CD14-positive monocyte (primary cell): ENCODE measurements around the gene PFKFB1. TPM values are rescaled to one million over a fixed set of nuclear protein-coding genes. Genes with fewer than 3 reads are reported as not detected.

ENCODE experiments used
- DNase-seq, 3 donors: peaks; one replicate each; pipeline ENCODE4 v3.0.0-alpha.2; 2011 to 2022
- H2AFZ ChIP-seq: 2 replicates; pipeline ENCODE4 v1.6.0; 2012; ENCODE audit warnings: mild to moderate bottlenecking, low read depth, low read length, inconsistent platforms; ENCODE audit not compliant: insufficient read depth, poor library complexity, severe bottlenecking
- H3K27ac ChIP-seq, 2 donors: 1 replicate in 1 of 2; 2 replicates in 1 of 2; pipeline ENCODE4 v1.5.1; 2012 to 2013; ENCODE audit warnings: low read length in 2 of 2, control low read depth in 1 of 2, inconsistent platforms in 1 of 2, low read depth in 1 of 2, mild to moderate bottlenecking in 1 of 2
- H3K27me3 ChIP-seq, 2 donors: one replicate each; pipeline versions ENCODE4 v1.6.0 to v1.6.1; 2011 to 2013; ENCODE audit warnings: low read length in 2 of 2; ENCODE audit not compliant: control insufficient read depth in 2 of 2, insufficient read depth in 2 of 2
- H3K36me3 ChIP-seq, 2 donors: replicated peaks in 1 of 2; 1 replicate in 1 of 2; 2 replicates in 1 of 2; pipeline versions ENCODE4 v1.5.1 to v1.6.1; 2012 to 2013; ENCODE audit warnings: low read length in 2 of 2, control low read depth in 1 of 2, inconsistent platforms in 1 of 2, mild to moderate bottlenecking in 1 of 2; ENCODE audit not compliant: insufficient read depth in 2 of 2, control insufficient read depth in 1 of 2
- H3K4me1 ChIP-seq, 2 donors: 1 replicate in 1 of 2; 2 replicates in 1 of 2; pipeline versions ENCODE4 v1.5.1 to v1.6.1; 2012 to 2013; ENCODE audit warnings: low read length in 2 of 2, control low read depth in 1 of 2, inconsistent platforms in 1 of 2, mild to moderate bottlenecking in 1 of 2, moderate library complexity in 1 of 2; ENCODE audit not compliant: insufficient read depth in 2 of 2, control insufficient read depth in 1 of 2
- H3K4me2 ChIP-seq: replicated peaks from 2 replicates; pipeline ENCODE3; 2012; ENCODE audit warnings: low read length, moderate library complexity, mild to moderate bottlenecking; ENCODE audit not compliant: poor library complexity, severe bottlenecking; ENCODE audit errors: extremely low read depth
- H3K4me3 ChIP-seq, 3 experiments: fragments of 200-600 bp in 1 of 3; sonication (generic) in 1 of 3; replicated peaks in 1 of 3; 1 replicate in 2 of 3; 2 replicates in 1 of 3; pipeline ENCODE4 v1.5.1; 2011 to 2013; ENCODE audit warnings: low read length in 3 of 3, mild to moderate bottlenecking in 3 of 3, control low read depth in 2 of 3, low read depth in 2 of 3, inconsistent platforms in 1 of 3, moderate library complexity in 1 of 3
- H3K79me2 ChIP-seq: 2 replicates; pipeline ENCODE4 v1.6.0; 2012; ENCODE audit warnings: mild to moderate bottlenecking, control low read depth, inconsistent platforms, low read length, moderate library complexity; ENCODE audit not compliant: insufficient read depth
- H3K9ac ChIP-seq: 2 replicates; pipeline ENCODE4 v1.6.0; 2017; ENCODE audit warnings: low read length, mild to moderate bottlenecking; ENCODE audit not compliant: insufficient read depth, poor library complexity, severe bottlenecking
- H3K9me3 ChIP-seq, 2 donors: replicated peaks in 1 of 2; 1 replicate in 1 of 2; 2 replicates in 1 of 2; pipeline versions ENCODE4 v1.5.1 to v1.6.1; 2012 to 2013; ENCODE audit warnings: low read length in 2 of 2, control low read depth in 1 of 2; ENCODE audit not compliant: control insufficient read depth in 1 of 2, insufficient read depth in 1 of 2
- H4K20me1 ChIP-seq: 2 replicates; pipeline ENCODE4 v1.6.0; 2012; ENCODE audit warnings: mild to moderate bottlenecking, low read length, control low read depth, moderate library complexity; ENCODE audit not compliant: insufficient read depth
- H3K27ac Mint-ChIP-seq, 7 donors: one replicate each; pipeline ENCODE4 v1.8.0; 2020; ENCODE audit warnings: mild to moderate bottlenecking in 7 of 7, mixed read lengths in 7 of 7, moderate library complexity in 6 of 7, inconsistent platforms in 2 of 7
- H3K27me3 Mint-ChIP-seq, 3 donors: one replicate each; pipeline ENCODE4 v1.8.0; 2021 to 2022; ENCODE audit warnings: low read depth in 3 of 3, mild to moderate bottlenecking in 3 of 3, mixed read lengths in 3 of 3, moderate library complexity in 3 of 3, inconsistent platforms in 1 of 3
- H3K36me3 Mint-ChIP-seq, 2 donors: one replicate each; pipeline ENCODE4 v1.8.0; 2020; ENCODE audit warnings: mixed read lengths in 2 of 2, inconsistent platforms in 1 of 2, mild to moderate bottlenecking in 1 of 2
- H3K4me1 Mint-ChIP-seq: one replicate; pipeline ENCODE4 v1.8.0; 2020; ENCODE audit warnings: mild to moderate bottlenecking, mixed read lengths
- H3K4me3 Mint-ChIP-seq, 2 donors: one replicate each; pipeline ENCODE4 v1.8.0; 2020; ENCODE audit warnings: mild to moderate bottlenecking in 2 of 2, mixed read lengths in 2 of 2, moderate library complexity in 1 of 2
- H3K9me3 Mint-ChIP-seq, 7 donors: one replicate each; pipeline ENCODE4 v1.8.0; 2020 to 2022; ENCODE audit warnings: mixed read lengths in 7 of 7, mild to moderate bottlenecking in 6 of 7, moderate library complexity in 6 of 7, inconsistent platforms in 2 of 7
- CTCF ChIP-seq: fragments of 200-600 bp; IDR thresholded peaks from one replicate; pipeline ENCODE4 v1.8.0; 2022; ENCODE audit warnings: antibody characterized with exemption, mild to moderate bottlenecking
- WGBS: methylation state at CpG from one replicate; pipeline ENCODE4 v1.1.5; 2013; ENCODE audit warnings: missing lambda C conversion rate; ENCODE audit not compliant: insufficient coverage; 5-methylcytosine and 5-hydroxymethylcytosine counted together
- intact Hi-C, 2 donors: fragments of 100-400 bp; cut with micrococcal nuclease; formaldehyde crosslinking; loops; one replicate each; pipeline versions ENCODE4 v1.15.0 to v1.15.1; 2023
- polyA plus RNA-seq, 3 donors: library from polyadenylated mRNA; depleted of rRNA in 1 of 3; unstranded in 2 of 3; stranded (reverse) in 1 of 3; fragments of 300-500 nt in 2 of 3; fragments of >200 nt in 1 of 3; fragmentation: Illumina TruSeq in 2 of 3; gene quantifications; 1 replicate in 2 of 3; 2 replicates in 1 of 3; pipeline ENCODE4 v1.2.3, GENCODE V29; 2012 to 2021

Gene PFKFB1
- polyA plus RNA-seq, 3 donors, result 0.11 to 0.21 TPM; not detected in 1

- H3K4me3 Mint-ChIP-seq, result no peak overlapping the region
- H4K20me1 ChIP-seq, result no peaks in the 10 kb centered on the region
- peaks cover 0 to 3% (median 2%) of the 10 kb centered on the region in 3 donors for H3K27me3 Mint-ChIP-seq
- no peaks in the 10 kb centered on the region for H3K79me2 ChIP-seq
- intact Hi-C loops, result loop anchor here (10.0 kb wide), 3 partner anchors 158 to 362 kb away; partner anchors contain the start of gene MAGED2 (in 1 of the 2)
- peaks cover 13% of the 10 kb centered on the region for H3K4me1 Mint-ChIP-seq
- peaks cover 0 to 2% (median 0%) of the 10 kb centered on the region in 7 donors for H3K9me3 Mint-ChIP-seq
- peak overlapping the region in 1 of 2 donors; percentile 7 for H3K27ac ChIP-seq
- H3K36me3 ChIP-seq, result peaks cover 46 to 50% of the 10 kb centered on the region in 2 donors
- no peaks in the 10 kb centered on the region for H3K9me3 ChIP-seq
- 98% methylated on average over 11 of the region's 18 CpGs for WGBS
- no peak for DNase-seq
- no peak overlapping the region for H2AFZ ChIP-seq
- H3K4me2 ChIP-seq, result no peak overlapping the region
- H3K36me3 Mint-ChIP-seq, result peaks cover 42 to 43% of the 10 kb centered on the region in 2 donors
- no peaks in the 10 kb centered on the region for H3K27me3 ChIP-seq
- TF ChIP-seq CTCF, result no peak
- peaks cover 14 to 17% of the 10 kb centered on the region in 2 donors for H3K4me1 ChIP-seq
- peak overlapping the region in 2 of 7 donors; percentile 68 to 78 for H3K27ac Mint-ChIP-seq
- no peak overlapping the region for H3K9ac ChIP-seq
- H3K4me3 ChIP-seq, result no peak overlapping the region
These were observed 13.0 kb upstream of the PFKFB1 start for GRCh38 chrX:55006827-55007621.

DNA sequence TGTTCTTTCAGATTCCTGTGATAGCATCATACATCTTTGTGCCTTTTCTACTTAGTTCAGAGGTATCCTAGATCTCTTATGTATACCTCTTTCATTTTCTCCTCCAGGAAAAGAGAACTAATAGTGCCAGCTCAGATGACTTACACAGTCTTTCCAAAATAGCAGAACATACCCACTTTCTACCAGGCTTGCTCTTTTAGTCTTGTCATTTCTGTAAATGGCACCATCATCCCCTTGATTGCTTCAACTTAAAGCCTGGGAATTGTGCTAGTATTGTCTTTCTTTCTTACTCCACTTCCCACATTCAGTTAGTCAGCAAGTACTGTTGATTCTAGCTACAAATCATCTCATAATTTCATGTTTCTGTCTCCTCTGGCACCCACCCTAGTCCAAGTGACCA lies 11.3 kb upstream of the PFKFB1 start:
- intact Hi-C loops, result loop anchor here (10.0 kb wide), 3 partner anchors 160 to 360 kb away; partner anchors contain the start of gene MAGED2 (in 1 of the 2)
- H3K9ac ChIP-seq, result no peak overlapping the region
- Mint-ChIP-seq H3K27me3 (peaks cover 0 to 5% (median 5%) of the 10 kb centered on the region in 3 donors), H3K27ac (no peak overlapping the region), H3K4me3 (no peak overlapping the region), H3K4me1 (peaks cover 23% of the 10 kb centered on the region), H3K9me3 (peaks cover 0 to 6% (median 2%) of the 10 kb centered on the region in 7 donors), H3K36me3 (peaks cover 43 to 45% of the 10 kb centered on the region in 2 donors)
- H3K4me2 ChIP-seq, result no peak overlapping the region
- H3K79me2 ChIP-seq, result peaks cover 12% of the 10 kb centered on the region
- no peaks in the 10 kb centered on the region for H3K9me3 ChIP-seq
- H3K4me1 ChIP-seq, result peaks cover 23 to 25% of the 10 kb centered on the region in 2 donors
- no peak overlapping the region for H2AFZ ChIP-seq
- H3K27me3 ChIP-seq, result no peaks in the 10 kb centered on the region
- TF ChIP-seq CTCF, result no peak
- H3K27ac ChIP-seq, result no peak overlapping the region
- peaks cover 46 to 52% of the 10 kb centered on the region in 2 donors for H3K36me3 ChIP-seq
- H4K20me1 ChIP-seq, result no peaks in the 10 kb centered on the region
- DNase-seq, result no peak
- H3K4me3 ChIP-seq, result no peak overlapping the region
